Measurements from ENCODE around the gene FERD3L.

The FERD3L gene

GRCh38 chr7:19106241-19107080 lies 38.8 kb downstream of the FERD3L start:
- no peak for TF ChIP-seq CTCF (conservative IDR thresholded peaks at IDR 0.05; ENCODE audit: low read depth, low read length)
- peak overlapping the region; percentile 56 for H3K4me3 ChIP-seq (ENCODE audit: low read depth, low read length)
- no peak for DNase-seq (ENCODE audit: low read depth)

GRCh38 chr7:19105546-19105945 lies 39.7 kb downstream of the FERD3L start:
- no peak for DNase-seq (ENCODE audit: low read depth)
- no peak for TF ChIP-seq CTCF (conservative IDR thresholded peaks at IDR 0.05; ENCODE audit: low read depth, low read length)
- no peak overlapping the region for H3K4me3 ChIP-seq (ENCODE audit: low read depth, low read length)

GRCh38 chr7:19104811-19105210 lies 40.4 kb downstream of the FERD3L start:
- no peak for TF ChIP-seq CTCF (conservative IDR thresholded peaks at IDR 0.05; ENCODE audit: low read depth, low read length)

GRCh38 chr7:19102884-19103283 lies 42.3 kb downstream of the FERD3L start:
- no peak for TF ChIP-seq CTCF (conservative IDR thresholded peaks at IDR 0.05; ENCODE audit: low read depth, low read length)
- H3K4me3 ChIP-seq (ENCODE audit: low read depth, low read length), result no peak overlapping the region
- no peak for DNase-seq (ENCODE audit: low read depth)

More at GRCh38 chr7:19104811-19105210, 40.4 kb downstream of the FERD3L start:
- DNase-seq (ENCODE audit: low read depth), result no peak
- H3K4me3 ChIP-seq (ENCODE audit: low read depth, low read length), result no peak overlapping the region

GRCh38 chr7:19101909-19102308 lies 43.3 kb downstream of the FERD3L start:
- no peak overlapping the region for H3K4me3 ChIP-seq (ENCODE audit: low read depth, low read length)
- no peak for TF ChIP-seq CTCF (conservative IDR thresholded peaks at IDR 0.05; ENCODE audit: low read depth, low read length)
- DNase-seq (ENCODE audit: low read depth), result no peak

GRCh38 chr7:19101472-19101871 lies 43.7 kb downstream of the FERD3L start:
- H3K4me3 ChIP-seq (ENCODE audit: low read depth, low read length), result no peak overlapping the region
- TF ChIP-seq CTCF (conservative IDR thresholded peaks at IDR 0.05; ENCODE audit: low read depth, low read length), result no peak
- no peak for DNase-seq (ENCODE audit: low read depth)

GRCh38 chr7:19099924-19100323 lies 45.3 kb downstream of the FERD3L start:
- TF ChIP-seq CTCF (conservative IDR thresholded peaks at IDR 0.05; ENCODE audit: low read depth, low read length), result no peak
- no peak overlapping the region for H3K4me3 ChIP-seq (ENCODE audit: low read depth, low read length)
- DNase-seq (ENCODE audit: low read depth), result no peak

Measured in choroid plexus epithelial cell (primary cell).